Endothelial cell of umbilical vein (primary cell): ENCODE results near the gene MUCL3.

Source experiments
- MYC ChIP-seq: IDR thresholded peaks from one replicate; pipeline ENCODE4 v1.6.1; 2011; ENCODE audit warnings: mild to moderate bottlenecking, low read depth, low read length
- POLR2A ChIP-seq: IDR thresholded peaks from 2 replicates; pipeline ENCODE4 v1.6.1; 2012; ENCODE audit warnings: low read depth, mild to moderate bottlenecking, control low read depth, low read length
- TF ChIP-seq, protein P1 (sequence below), 2 donors: IDR thresholded peaks; 1 replicate in 1 of 2; 2 replicates in 1 of 2; pipeline ENCODE4 v1.5.1; 2011; ENCODE audit warnings: low read length in 2 of 2, mild to moderate bottlenecking in 2 of 2, moderate library complexity in 2 of 2, control low read depth in 1 of 2, inconsistent platforms in 1 of 2, low read depth in 1 of 2; ENCODE audit not compliant: insufficient read depth in 1 of 2; ENCODE audit errors: extremely low read depth in 1 of 2

DNA sequence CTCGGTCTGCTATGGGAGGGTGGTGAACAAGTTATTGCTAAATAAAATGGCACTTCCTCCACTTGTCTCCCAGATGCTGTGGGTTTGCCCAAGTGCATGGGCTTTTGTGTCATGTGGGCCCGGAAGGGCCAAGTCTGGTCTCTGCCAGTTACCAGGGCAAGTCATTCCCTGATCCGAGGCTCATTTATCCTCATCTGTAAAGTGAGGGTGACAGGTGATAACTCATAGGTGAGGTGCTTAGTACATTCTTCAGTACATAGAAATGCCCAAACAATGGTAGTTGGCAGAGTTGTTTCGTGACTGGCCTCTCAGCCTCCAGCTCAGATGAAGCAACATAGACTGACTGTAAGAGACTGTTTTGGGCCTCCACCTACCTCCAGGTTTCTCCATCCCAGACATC, 2.0 kb upstream of the MUCL3 start:
- TF ChIP-seq, protein P1, sequence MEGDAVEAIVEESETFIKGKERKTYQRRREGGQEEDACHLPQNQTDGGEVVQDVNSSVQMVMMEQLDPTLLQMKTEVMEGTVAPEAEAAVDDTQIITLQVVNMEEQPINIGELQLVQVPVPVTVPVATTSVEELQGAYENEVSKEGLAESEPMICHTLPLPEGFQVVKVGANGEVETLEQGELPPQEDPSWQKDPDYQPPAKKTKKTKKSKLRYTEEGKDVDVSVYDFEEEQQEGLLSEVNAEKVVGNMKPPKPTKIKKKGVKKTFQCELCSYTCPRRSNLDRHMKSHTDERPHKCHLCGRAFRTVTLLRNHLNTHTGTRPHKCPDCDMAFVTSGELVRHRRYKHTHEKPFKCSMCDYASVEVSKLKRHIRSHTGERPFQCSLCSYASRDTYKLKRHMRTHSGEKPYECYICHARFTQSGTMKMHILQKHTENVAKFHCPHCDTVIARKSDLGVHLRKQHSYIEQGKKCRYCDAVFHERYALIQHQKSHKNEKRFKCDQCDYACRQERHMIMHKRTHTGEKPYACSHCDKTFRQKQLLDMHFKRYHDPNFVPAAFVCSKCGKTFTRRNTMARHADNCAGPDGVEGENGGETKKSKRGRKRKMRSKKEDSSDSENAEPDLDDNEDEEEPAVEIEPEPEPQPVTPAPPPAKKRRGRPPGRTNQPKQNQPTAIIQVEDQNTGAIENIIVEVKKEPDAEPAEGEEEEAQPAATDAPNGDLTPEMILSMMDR (IDR thresholded peaks at IDR 0.05; ENCODE audit: extremely low read depth in 1 of 2, insufficient read depth in 1 of 2, low read depth in 1 of 2, low read length in 2 of 2) = no peak
- no peak for TF ChIP-seq POLR2A
- no peak for TF ChIP-seq MYC
